ENCODE measurements around the gene RET. TPM values are rescaled to one million over a fixed set of nuclear protein-coding genes. Genes with fewer than 3 reads are reported as not detected.

RET gene
- total and polyA plus RNA-seq, 2 of the 8 experiments (the other 6 are each of a cell fraction or from before 2014, with no cell fraction given), result 6.7 to 8.4 TPM

GRCh38 chr10:43040482-43041256 lies 36.2 kb upstream of the RET start (continued):
- TF ChIP-seq CHD7 (IDR thresholded peaks at IDR 0.05; ENCODE audit: insufficient replicate concordance, low read length) (no peak), SAP30 (IDR thresholded peaks at IDR 0.05; ENCODE audit: insufficient read depth, insufficient replicate concordance, low read length) (no peak)

Data from H1 (cell line).